CD4-positive, alpha-beta T cell treated with Interleukin-4 for 1 hour (primary cell): ENCODE results near the gene APBB3.
"Not testable (repeated sequence)": the region's sequence is repeated elsewhere in the genome, so short reads cannot be mapped to it uniquely, and the experiment has no call there.

Experiments used
- DNase-seq, 2 donors: peaks; one replicate each; pipeline ENCODE4 v3.0.0-alpha.2; 2020 to 2022

Gene APBB3, protein sequence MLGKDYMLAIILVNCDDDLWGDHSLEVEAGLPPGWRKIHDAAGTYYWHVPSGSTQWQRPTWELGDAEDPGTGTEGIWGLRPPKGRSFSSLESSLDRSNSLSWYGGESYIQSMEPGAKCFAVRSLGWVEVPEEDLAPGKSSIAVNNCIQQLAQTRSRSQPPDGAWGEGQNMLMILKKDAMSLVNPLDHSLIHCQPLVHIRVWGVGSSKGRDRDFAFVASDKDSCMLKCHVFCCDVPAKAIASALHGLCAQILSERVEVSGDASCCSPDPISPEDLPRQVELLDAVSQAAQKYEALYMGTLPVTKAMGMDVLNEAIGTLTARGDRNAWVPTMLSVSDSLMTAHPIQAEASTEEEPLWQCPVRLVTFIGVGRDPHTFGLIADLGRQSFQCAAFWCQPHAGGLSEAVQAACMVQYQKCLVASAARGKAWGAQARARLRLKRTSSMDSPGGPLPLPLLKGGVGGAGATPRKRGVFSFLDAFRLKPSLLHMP

DNA sequence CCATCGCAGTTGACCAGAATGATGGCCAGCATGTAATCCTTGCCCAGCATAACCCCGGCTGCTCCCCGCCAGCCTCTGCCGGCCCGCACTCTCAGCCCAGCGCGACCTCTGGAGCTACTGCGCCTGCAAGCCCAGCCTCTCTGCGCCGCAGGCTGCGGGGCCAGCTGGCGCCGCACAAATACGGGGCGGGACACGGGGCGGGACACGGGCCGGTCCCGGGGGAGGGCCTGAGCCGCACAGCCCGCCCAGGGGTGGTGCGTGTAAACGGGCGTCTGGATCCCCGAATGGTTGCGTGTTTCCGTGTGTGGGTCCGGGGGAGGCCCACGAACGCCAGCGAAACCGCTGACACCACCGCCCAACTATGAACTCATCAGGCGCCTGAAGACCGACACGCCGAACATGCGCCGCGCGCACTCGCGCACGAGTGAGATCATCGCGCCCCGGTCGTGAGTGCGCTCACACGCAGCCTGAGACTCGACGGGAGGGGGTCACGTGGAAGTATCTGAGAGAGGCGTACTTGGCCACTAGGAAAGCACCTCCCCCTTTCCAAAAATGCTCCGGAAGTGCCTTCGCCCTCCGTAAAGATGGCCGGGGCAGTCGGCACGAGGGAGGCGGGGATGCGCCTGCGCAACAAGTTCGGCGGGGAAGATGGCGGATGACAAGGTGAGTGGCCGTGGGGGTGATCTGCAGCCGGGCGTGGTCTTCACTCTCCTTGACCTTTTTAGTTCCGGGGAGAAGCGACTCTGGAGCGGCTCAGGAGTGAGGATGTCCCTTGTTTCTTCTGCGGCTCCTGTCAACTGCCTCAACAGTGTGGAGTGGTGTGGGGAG is at the start of gene APBB3, which contains the start of gene SLC35A4:
APBB3 (minus strand) TSS at position 403 of the 828 bp plus-strand sequence; CDS start at position 50, 353 bp downstream.
SLC35A4 (plus strand) TSS at position 633 of the 828 bp plus-strand sequence. CDS start 2,342 bp downstream, outside the sequence.
- DNase-seq = peak; percentile 99

DNA sequence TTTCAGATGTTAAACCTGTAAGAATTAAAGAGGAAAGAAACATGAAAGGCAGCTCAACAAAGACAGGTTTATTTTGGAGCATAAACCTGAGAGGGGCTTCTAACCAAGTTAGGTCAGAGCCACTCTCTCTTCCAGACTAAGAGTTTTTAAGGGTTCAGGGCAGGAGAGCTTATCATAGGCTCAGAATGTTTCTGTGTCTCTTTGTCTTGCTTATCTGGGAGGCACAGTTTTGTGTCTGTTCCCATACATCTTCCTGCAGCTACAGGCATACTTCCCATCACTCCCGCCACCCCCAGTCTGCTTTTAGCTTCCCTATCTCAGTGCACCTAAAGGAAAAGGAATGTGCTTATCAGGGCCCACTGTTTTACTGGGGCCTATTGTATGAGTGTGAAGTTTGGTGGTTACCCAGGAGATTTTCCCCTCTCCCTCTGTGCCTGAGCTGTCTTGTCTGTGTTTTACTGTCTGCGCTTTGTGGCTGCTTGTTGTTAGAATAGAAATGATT is 46.7 kb upstream of the APBB3 start:
- no peak for DNase-seq

DNA sequence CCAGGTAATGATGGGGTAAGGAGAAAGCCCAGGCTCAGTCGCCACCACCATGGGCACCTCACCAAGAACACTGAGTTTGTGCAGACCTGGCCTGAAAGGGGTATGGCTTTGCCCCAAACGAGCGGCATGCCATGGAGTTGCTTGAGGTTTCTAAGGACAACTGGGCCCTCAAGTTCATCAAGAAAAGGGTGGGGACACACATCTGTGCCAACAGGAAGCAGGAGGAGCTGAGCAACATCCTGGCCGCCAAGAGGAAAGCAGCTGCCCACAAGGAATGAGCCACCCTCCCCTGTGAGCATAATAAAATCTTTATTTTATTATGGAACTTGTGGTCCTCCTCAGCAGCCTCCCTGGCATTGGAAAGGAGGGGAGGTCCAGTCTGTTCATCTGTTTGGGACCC is 44.7 kb upstream of the APBB3 start:
- DNase-seq = peak in 1 of 2 donors; percentile 55

DNA sequence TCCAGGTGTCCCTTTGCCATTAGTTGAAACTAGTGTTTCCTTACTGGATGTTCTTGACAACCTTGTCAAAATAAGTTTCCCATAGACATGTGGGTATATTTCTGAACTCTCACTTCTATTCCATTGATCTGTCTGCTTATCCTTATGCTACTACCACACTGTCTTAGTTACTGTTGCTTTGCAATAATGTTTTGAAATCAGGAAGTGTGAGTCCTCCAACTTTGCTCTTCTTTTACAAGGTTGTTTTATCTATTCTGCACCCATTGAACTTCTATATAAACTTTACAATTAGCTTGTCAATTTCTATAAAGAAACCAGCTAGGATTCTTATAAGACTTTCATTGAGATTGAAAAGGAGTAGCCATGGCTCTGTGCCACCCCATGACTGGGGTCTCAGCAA is 44.3 kb upstream of the APBB3 start:
- DNase-seq = no peak

DNA sequence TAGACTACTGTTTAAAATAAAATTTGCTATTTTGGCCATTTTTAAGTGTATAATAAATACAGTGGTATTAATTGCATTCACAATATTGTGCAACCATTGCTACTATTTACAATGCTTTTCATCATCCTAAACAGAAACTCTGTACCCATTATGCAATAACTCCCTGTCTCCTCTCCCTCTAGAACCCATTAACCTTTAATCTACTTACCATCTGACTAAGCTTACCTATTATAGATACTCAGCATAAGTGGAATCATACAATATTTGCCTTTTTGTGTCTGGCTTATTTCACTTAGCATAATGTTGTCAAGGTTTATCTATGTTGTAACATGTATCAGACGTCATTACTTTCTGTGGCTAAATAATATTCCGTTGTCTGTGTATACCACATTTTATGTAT is 42.6 kb upstream of the APBB3 start:
- DNase-seq = no peak

DNA sequence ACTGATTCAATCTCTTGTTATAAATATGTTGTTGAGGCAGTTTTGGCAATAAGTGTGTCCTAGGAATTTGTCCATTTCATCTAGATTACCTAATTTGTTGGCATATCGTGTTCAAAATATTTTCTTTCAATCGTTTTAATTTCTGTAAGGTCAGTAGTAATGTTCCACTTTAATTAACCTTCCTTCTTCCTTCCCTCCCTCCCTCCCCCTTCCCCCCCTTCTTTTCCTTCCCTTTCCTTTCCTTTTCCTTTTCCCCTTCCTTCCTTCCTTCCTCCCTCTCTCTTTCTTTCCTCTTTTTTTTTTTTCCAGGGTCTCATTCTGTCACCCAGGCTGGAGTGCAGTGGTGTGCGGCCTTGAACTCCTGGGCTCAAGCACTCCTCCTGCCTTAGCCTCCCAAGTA is 41.5 kb upstream of the APBB3 start:
- no peak for DNase-seq

- DNase-seq = no peak
Observed at GRCh38 chr5:140603734-140604133, 39.3 kb upstream of the APBB3 start.

GRCh38 chr5:140603446-140603698 is 39.0 kb upstream of the APBB3 start:
- DNase-seq = not testable (repeated sequence)

DNA sequence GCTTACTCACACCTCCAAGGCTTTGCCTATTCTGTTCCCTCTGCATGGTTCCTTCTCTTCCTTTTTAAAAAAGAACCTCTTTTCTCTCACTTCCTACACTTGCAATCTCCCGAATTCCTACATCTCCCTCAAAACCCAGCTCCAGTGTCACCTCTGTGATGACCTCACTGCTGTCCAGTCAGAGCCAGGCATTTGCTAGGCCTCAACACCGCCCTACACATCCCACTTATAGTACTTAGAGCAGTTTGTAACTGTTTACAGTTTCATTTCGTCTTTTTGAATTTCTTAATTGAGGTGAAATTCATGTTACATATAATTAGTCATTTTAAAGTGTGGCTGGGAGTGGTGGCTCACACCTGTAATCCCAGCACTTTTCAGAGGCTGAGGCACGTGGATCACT is 37.7 kb upstream of the APBB3 start:
- no peak for DNase-seq

DNA sequence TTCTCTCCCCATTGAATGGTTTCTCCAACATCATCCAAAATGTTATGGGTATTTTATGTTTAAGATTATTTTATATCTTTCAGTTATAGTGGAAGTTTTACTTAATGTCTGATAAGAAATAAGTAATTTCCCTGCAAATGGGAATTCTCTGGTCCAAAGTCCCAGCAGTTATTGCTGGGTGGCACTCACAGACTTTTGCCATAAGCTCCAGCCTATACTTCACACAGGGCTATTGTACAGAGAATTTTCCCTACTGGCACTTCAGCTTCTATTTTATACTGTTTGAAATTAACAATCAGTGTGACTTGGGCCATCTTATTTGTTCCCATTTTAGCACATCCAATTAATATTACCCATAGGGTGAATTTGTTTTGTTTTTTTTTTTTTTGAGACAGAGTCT is 35.7 kb upstream of the APBB3 start:
- no peak for DNase-seq

DNA sequence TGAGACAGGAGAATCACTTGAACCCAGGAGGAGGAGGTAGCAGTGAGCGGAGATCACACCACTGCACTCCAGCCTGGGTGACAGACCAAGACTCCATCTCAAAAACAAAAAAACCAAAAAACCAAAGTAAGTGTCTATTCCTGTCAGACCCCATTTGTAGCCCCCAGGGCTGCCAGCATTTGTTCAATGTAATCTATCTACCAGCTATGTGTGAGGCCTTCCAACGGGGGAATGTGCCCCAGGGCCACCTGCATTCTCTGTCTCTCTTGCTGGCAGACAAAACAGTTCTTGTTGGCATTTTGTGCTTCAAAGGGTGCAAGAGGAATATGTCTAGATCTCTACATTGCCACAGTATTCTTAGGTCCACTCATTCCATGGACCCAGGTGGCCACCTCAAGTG is 34.4 kb upstream of the APBB3 start:
- no peak for DNase-seq

- DNase-seq = no peak
Observed at GRCh38 chr5:140596321-140596741, 31.9 kb upstream of the APBB3 start.

DNA sequence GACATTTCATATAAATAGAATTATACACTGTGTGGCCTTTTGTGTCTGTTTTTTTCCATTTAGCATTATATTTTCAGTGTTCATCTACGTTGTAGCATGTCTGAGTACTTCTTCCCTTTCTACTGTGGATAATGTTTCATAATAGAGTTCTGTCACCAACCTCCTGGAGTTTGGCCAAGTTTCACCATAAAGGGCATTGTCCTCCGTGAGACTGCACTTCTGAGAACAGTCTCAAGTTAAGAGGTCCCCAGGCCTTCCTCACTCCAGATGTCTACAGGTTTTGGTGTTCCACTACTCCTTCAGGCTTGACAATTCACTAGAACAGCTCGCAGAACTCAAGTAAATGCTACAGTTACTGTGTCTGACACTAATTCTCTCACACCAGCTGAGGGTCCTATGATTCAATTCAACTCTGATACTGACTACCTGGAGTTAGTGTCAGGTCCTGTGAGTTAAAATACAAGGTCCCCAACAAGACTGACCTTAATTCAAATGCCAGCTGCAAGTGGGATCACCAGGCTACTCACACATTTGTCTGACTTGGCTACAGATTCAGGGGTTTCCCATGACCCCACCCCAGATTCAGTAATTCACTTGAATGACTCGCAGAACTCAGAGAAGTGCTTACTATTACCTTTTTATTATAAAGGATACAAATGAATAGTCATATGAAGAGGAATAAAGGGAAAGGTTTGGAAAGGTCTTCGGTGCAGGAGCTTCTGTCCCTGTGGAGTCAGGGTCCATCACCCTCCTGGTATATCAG is 31.3 kb upstream of the APBB3 start:
- peak in 1 of 2 donors; percentile 50 for DNase-seq

DNA sequence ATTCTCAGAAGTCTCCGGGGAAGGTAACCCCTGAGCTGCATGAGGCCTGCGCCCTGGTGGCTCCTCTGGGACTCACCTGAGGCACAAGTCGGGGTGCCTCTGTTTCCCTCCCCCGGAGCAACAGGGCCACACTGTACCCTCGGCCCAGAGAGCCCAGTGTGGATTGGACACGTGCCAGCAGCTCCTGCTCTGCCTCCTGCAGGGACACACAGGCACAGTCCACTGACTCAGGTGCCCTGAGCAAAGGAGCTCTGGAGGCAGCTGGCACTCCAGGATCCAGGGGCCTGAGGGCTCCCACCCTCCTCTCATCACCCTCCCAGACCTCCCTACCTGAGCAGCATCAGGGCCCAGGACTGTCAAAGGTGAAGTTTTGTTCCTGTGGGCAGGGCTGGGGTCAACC is 29.8 kb upstream of the APBB3 start:
- no peak for DNase-seq

DNA sequence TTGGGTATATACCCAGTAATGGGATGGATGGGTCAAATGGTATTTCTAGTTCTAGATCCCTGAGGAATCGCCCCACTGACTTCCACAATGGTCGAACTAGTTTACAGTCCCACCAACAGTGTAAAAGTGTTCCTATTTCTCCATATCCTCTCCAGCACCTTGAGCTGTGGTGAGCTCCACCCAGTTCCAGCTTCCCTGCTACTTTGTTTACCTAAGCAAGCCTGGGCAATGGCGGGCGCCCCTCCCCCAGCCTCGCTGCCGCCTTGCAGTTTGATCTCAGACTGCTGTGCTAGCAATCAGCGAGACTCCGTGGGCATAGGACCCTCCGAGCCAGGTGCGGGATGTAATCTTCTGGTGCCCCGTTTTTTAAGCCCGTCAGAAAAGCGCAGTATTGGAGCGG is 28.7 kb upstream of the APBB3 start:
- DNase-seq = not testable (repeated sequence)

DNA sequence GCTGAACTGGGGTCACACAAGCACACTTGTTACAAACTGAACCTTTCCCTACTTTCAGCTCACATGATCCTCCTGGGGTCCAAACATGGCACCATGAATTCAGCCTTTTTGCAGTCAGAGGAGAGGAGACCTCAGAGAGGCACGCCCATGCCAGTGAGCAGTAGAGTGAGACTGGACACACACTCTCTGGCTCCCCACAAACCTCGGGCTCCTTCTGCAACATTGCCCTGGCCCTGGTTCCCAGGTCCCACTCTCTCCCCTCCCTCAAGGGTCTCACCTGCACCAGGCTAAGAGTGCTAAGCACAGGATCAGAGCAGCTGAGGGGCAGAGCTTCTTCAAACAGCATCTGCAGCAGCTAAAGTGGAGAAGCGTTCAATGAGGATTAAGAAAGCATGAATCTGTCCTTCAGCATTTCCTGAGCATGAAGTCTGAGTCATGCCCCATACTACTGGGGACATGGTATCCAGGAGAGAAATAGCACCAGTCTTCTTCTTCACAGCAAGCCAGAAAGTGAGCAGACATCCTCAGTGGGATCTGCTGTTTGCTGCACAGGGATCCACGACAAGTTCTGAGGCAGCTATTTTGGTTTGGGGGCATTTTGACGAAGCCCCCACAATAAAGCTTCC is 27.5 kb upstream of the APBB3 start:
- DNase-seq = no peak

- DNase-seq = no peak
Observed at GRCh38 chr5:140590861-140591260, 26.5 kb upstream of the APBB3 start.

DNA sequence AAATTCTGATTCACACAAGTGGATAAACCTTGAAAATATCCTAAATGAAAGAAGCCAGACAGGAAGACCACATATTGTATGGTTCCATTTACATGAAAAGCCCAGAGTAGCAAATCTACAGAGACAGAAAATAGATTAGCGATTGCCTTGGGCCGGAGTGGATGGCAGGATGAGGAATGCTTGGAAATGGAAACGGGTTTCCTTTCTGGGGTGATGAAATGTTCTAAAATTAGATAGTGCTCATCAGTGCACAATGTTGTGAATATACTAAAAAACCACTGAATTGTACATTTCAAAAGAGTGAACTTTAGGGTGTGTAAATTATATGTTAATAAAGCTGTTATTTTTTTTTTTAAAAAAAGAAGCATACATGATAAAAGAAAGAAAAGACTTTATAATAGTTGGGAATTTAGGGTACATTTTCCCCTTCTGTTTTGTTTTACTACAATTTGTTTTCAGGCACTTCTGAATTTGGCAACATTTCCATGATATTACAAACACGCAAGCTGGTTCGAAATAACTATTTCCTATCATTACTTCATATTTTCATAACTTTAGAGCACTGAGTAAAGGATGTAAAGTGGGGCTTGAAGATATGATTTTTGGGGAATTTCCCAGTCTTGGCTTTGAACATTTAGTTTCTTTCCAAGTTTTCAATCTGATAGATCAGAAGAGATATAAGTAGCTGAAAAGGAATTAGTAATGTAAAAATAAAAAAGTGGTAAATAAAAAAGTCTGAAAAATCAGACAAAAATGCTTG is 24.1 kb upstream of the APBB3 start:
- DNase-seq = no peak

- no peak for DNase-seq
Observed at GRCh38 chr5:140587495-140587894, 23.1 kb upstream of the APBB3 start.

DNA sequence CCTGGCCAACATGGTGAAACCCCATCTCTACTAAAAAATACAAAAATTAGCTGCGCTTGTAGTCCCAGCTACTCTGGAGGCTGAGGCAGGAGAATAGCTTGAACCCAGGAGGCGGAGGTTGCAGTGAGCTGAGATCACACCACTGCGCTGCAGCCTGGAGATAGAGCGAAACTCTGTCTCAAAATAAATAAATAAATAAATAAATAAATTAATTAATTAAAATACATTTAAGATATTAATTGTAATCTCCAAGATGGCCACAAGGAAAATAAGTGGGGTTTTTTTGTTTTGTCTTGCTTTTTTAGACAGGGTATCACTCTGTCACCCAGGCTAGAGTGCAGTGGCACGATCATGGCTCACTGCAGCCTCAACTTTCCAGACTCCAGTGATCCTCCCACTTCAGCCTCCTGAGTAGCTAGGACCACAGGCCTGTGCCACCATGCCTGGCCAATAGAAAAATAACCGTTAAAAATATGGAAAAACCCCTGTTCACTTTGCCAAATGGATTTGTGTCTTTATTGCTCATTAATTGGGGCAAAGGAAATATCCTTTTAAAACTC is 14.9 kb upstream of the APBB3 start:
- not testable (repeated sequence) for DNase-seq

DNA sequence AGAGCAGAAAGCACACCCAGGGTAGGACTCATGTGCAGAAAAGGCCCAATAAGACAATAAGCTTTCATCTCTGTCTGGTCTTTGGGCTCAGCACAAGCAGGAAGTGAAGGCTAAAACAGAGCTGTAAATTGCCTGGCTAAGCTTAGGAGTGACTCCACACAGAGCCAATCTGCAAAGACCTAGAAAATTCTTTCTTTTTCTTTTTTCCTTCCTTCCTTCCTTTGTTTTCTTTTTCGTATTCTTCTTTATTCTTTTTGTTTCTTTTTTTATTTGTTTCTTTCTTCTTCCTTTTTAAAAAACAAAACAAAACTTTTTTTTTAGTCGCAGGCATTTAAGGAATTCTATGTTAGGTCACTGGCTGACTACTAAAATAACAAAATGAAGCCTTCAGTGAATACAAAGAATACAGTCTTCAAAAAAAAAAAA is 12.4 kb upstream of the APBB3 start:
- no peak for DNase-seq
